ENCODE data around the gene MAMDC2. TPM values are rescaled to one million over a fixed set of nuclear protein-coding genes. Genes with fewer than 3 reads are reported as not detected.

The MAMDC2 gene
- total RNA-seq, 1 donor from 2014 or later: 4.0 TPM

DNA sequence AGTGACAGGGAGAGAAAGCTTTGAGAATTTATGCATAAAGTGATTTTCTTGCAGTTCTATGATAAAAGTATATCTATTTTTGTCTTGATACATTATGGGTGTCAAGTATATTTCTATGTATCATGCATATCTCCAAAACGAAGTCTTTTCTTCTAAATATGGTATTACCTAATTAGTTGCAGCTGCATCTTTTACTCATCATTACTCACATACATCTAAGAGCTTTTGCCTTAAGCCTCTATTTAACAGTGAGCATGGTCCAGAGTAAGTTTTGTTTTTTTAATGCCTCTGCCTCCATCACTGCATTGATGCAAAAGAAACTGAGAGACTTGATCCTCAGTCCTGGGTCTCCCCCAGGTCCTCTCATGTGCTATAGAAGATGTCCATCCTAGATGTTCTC, 175.1 kb downstream of the MAMDC2 start:
- no peaks in the 10 kb centered on the region for H3K27me3 Mint-ChIP-seq
- H3K9me3 Mint-ChIP-seq: no peaks in the 10 kb centered on the region
- TF ChIP-seq, protein P1, sequence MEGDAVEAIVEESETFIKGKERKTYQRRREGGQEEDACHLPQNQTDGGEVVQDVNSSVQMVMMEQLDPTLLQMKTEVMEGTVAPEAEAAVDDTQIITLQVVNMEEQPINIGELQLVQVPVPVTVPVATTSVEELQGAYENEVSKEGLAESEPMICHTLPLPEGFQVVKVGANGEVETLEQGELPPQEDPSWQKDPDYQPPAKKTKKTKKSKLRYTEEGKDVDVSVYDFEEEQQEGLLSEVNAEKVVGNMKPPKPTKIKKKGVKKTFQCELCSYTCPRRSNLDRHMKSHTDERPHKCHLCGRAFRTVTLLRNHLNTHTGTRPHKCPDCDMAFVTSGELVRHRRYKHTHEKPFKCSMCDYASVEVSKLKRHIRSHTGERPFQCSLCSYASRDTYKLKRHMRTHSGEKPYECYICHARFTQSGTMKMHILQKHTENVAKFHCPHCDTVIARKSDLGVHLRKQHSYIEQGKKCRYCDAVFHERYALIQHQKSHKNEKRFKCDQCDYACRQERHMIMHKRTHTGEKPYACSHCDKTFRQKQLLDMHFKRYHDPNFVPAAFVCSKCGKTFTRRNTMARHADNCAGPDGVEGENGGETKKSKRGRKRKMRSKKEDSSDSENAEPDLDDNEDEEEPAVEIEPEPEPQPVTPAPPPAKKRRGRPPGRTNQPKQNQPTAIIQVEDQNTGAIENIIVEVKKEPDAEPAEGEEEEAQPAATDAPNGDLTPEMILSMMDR (conservative IDR thresholded peaks at IDR 0.05): no peak
- peaks cover 18% of the 10 kb centered on the region for H3K36me3 Mint-ChIP-seq
- no peak overlapping the region for H3K4me3 Mint-ChIP-seq
- H3K27ac Mint-ChIP-seq: no peak overlapping the region
- H3K4me1 Mint-ChIP-seq (ENCODE audit: unreplicated experiment): peaks cover 5% of the 10 kb centered on the region
- no peak for DNase-seq (ENCODE audit: extremely low spot score, unreplicated experiment)

DNA sequence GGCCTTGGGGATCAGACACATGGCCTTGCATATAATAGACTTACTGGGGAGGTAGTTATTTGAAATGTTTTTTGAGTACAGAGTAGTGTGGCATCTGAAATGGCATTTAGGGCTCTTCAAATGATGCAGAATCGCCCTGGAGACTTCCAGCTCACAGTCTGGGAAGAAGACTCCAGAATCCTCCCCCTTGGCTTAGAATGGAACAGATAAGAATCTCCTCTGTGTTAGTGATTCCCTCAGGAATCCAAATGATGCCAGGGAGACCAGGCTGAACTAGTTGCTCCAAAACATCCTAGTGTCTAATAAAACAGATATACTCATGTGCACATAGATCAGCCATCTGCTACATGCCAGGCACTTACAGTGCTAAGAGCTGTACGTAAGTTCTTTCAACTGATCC, 176.6 kb downstream of the MAMDC2 start:
- TF ChIP-seq, protein P1 (conservative IDR thresholded peaks at IDR 0.05): no peak

DNA sequence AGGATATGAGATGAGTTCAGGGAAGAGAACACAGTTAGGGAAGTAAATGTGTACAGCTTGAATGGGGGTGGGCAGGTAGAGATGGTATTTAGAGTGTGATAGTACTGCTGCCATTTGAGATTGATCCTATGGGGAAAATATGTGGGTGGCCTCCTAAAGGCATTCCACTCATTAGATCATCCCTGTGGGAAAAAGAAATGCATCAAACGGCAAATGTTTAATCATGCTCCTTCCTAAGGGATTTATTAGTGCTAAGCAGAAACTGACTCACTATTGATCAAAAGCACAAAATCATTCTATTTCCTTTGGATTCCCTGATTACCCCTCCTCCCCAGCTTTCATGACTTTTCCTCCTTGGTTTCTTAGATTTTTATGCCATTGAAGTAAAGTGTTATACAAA, 178.7 kb downstream of the MAMDC2 start:
- TF ChIP-seq, protein P1 (conservative IDR thresholded peaks at IDR 0.05): no peak
- Mint-ChIP-seq H3K27me3 (no peaks in the 10 kb centered on the region), H3K27ac (no peak overlapping the region), H3K4me1 (ENCODE audit: unreplicated experiment) (peaks cover 5% of the 10 kb centered on the region), H3K9me3 (no peaks in the 10 kb centered on the region), H3K36me3 (no peaks in the 10 kb centered on the region), H3K4me3 (no peak overlapping the region)
- DNase-seq (ENCODE audit: extremely low spot score, unreplicated experiment): no peak

More for the DNA sequence above, 176.6 kb downstream of the MAMDC2 start:
- no peak for DNase-seq (ENCODE audit: extremely low spot score, unreplicated experiment)
- Mint-ChIP-seq H3K4me3 (no peak overlapping the region), H3K27ac (no peak overlapping the region), H3K9me3 (no peaks in the 10 kb centered on the region), H3K4me1 (ENCODE audit: unreplicated experiment) (peaks cover 5% of the 10 kb centered on the region), H3K27me3 (no peaks in the 10 kb centered on the region), H3K36me3 (peaks cover 4% of the 10 kb centered on the region)

DNA sequence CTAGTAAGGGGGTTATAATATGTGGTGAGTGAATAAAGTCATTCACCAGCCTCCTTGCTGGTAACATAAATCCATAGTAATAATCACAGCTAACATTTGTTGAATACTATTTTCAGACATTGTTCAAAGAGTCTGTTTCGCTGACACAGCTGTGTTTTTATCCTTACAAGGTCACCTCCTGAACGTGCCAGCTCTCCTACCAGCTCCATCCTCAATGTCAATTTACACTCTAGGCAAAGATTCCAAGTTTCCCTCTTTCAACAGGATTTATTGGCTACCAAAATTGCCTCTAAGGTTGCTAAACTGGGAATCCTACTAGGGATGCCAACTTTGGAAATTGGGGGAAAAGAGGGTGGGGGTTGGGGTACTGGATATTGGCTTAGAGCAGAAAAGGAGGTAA, 184.5 kb downstream of the MAMDC2 start:
- H3K27me3 Mint-ChIP-seq: no peaks in the 10 kb centered on the region
- no peak for DNase-seq (ENCODE audit: extremely low spot score, unreplicated experiment)
- no peak overlapping the region for H3K4me3 Mint-ChIP-seq
- peaks cover 17% of the 10 kb centered on the region for H3K4me1 Mint-ChIP-seq (ENCODE audit: unreplicated experiment)
- TF ChIP-seq, protein P1 (conservative IDR thresholded peaks at IDR 0.05): no peak
- no peak overlapping the region for H3K27ac Mint-ChIP-seq
- H3K36me3 Mint-ChIP-seq: no peaks in the 10 kb centered on the region
- H3K9me3 Mint-ChIP-seq: no peaks in the 10 kb centered on the region

DNA sequence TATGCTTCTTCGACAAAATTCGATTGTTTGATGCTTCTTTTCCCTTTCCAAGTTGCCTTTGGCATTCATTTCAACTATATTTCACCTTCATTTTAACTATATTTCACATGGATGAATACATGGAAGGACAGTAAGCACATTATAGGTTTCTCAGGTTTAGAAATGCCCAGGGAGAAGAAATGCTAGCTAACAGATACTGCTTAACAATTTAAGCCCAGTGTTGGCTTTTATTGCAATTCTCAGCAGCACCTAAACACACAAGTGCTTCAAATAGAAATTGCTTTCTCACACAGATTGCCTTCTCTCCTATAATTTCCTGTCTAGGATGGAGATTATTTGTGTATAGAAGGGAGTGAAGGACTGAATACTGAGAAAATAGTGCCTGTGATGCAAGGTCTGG, 185.0 kb downstream of the MAMDC2 start:
- TF ChIP-seq, protein P1 (conservative IDR thresholded peaks at IDR 0.05): no peak
- Mint-ChIP-seq H3K4me3 (peak overlapping the region; percentile 16), H3K4me1 (ENCODE audit: unreplicated experiment) (peaks cover 18% of the 10 kb centered on the region), H3K27ac (no peak overlapping the region), H3K36me3 (peaks cover 2% of the 10 kb centered on the region), H3K27me3 (no peaks in the 10 kb centered on the region), H3K9me3 (peaks cover 2% of the 10 kb centered on the region)
- DNase-seq (ENCODE audit: extremely low spot score, unreplicated experiment): no peak

DNA sequence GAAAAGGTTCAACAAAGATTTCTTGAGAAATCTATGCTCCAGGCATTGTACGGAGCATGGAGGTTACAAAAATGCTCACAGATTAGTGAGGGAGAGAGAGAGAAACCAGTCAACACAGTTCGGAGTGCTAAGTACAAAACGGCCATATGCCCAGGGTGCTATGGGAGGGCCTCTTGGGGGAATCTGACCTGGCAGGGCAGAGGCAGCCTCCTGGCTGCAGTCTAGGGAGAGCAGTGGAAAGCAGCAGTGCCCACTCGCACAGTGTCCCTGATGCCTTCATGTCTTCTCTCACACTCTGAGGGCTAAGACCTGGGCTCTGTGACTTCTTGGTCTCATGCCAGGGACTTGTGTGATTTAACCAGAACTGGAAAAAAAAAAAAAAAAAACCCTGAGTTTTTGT, 185.4 kb downstream of the MAMDC2 start:
- Mint-ChIP-seq H3K36me3 (peaks cover 5% of the 10 kb centered on the region), H3K4me3 (peak overlapping the region; percentile 16), H3K27me3 (no peaks in the 10 kb centered on the region), H3K27ac (no peak overlapping the region), H3K4me1 (ENCODE audit: unreplicated experiment) (peaks cover 22% of the 10 kb centered on the region), H3K9me3 (peaks cover 6% of the 10 kb centered on the region)
- TF ChIP-seq, protein P1 (conservative IDR thresholded peaks at IDR 0.05): no peak
- no peak for DNase-seq (ENCODE audit: extremely low spot score, unreplicated experiment)
